Effector memory CD4-positive, alpha-beta T cell (primary cell): ENCODE measurements around the gene POC1B.

Experiments
- DNase-seq, 3 donors: peaks; one replicate each; pipeline ENCODE4 v3.0.0-alpha.2; 2020
- H3K27ac ChIP-seq: 2 replicates; pipeline ENCODE4 v1.7.0; 2013; ENCODE audit warnings: mild to moderate bottlenecking, low read length, moderate library complexity; ENCODE audit not compliant: insufficient read depth, poor library complexity, severe bottlenecking
- H3K27me3 ChIP-seq: replicated peaks from 2 replicates; pipeline ENCODE4 v1.7.0; 2013; ENCODE audit warnings: mild to moderate bottlenecking, low read length; ENCODE audit not compliant: insufficient read depth, control insufficient read depth, poor library complexity, severe bottlenecking
- H3K36me3 ChIP-seq: 2 replicates; pipeline ENCODE4 v1.7.0; 2013; ENCODE audit warnings: mild to moderate bottlenecking, low read length, moderate library complexity; ENCODE audit not compliant: control insufficient read depth, insufficient read depth
- H3K4me1 ChIP-seq: 2 replicates; pipeline ENCODE4 v1.7.0; 2013; ENCODE audit warnings: low read length, mild to moderate bottlenecking; ENCODE audit not compliant: control insufficient read depth, insufficient read depth, poor library complexity, severe bottlenecking
- H3K4me3 ChIP-seq: 2 replicates; pipeline ENCODE4 v1.7.0; 2013; ENCODE audit warnings: low read length, low read depth, mild to moderate bottlenecking; ENCODE audit not compliant: insufficient read depth, poor library complexity, severe bottlenecking
- H3K9me3 ChIP-seq: 2 replicates; pipeline ENCODE4 v1.7.0; 2013; ENCODE audit warnings: mild to moderate bottlenecking, low read length, moderate library complexity; ENCODE audit not compliant: control insufficient read depth

POC1B gene

GRCh38 chr12:89453121-89453978 is 72.5 kb downstream of the POC1B start:
- no peak for DNase-seq
- Histone ChIP-seq H3K4me1 (no peaks in the 10 kb centered on the region), H3K4me3 (no peak overlapping the region), H3K27me3 (no peaks in the 10 kb centered on the region), H3K36me3 (no peaks in the 10 kb centered on the region), H3K9me3 (no peaks in the 10 kb centered on the region), H3K27ac (no peak overlapping the region)

GRCh38 chr12:89451841-89452251 is 74.0 kb downstream of the POC1B start:
- H3K4me3 ChIP-seq: no peak overlapping the region
- no peak for DNase-seq

GRCh38 chr12:89450907-89451306 is 74.9 kb downstream of the POC1B start:
- no peak overlapping the region for H3K4me3 ChIP-seq
- no peaks in the 10 kb centered on the region for H3K27me3 ChIP-seq
- H3K27ac ChIP-seq: no peak overlapping the region
- DNase-seq: no peak
- H3K9me3 ChIP-seq: no peaks in the 10 kb centered on the region
- H3K36me3 ChIP-seq: no peaks in the 10 kb centered on the region
- H3K4me1 ChIP-seq: no peaks in the 10 kb centered on the region

More at GRCh38 chr12:89451841-89452251, 74.0 kb downstream of the POC1B start:
- H3K9me3 ChIP-seq: no peaks in the 10 kb centered on the region
- no peaks in the 10 kb centered on the region for H3K36me3 ChIP-seq
- no peaks in the 10 kb centered on the region for H3K27me3 ChIP-seq
- H3K4me1 ChIP-seq: no peaks in the 10 kb centered on the region
- H3K27ac ChIP-seq: no peak overlapping the region

DNA sequence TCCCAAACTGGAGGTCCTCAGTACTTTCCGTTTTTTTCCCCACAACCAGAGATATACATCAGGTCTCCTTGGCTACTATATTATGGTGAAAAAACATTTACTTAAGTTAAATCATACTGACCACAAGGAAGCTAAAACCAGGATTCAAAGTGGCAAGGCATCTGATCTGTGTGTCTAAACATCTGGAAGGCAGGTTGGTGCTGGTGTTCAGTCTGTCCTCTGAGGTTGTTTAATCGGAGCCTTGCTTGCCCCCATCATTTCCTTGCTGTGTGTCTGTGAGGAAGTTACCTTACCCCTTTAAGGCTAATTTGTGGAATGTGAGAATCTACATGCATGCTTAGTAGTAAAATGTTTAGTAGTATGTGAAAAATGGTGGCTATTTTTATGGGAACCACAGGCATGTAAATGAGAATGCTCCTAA is 76.9 kb downstream of the POC1B start:
- Histone ChIP-seq H3K27ac (no peak overlapping the region), H3K27me3 (no peaks in the 10 kb centered on the region), H3K36me3 (no peaks in the 10 kb centered on the region), H3K4me3 (no peak overlapping the region), H3K9me3 (no peaks in the 10 kb centered on the region), H3K4me1 (no peaks in the 10 kb centered on the region)
- no peak for DNase-seq

- H3K36me3 ChIP-seq: no peaks in the 10 kb centered on the region
- H3K4me3 ChIP-seq: no peak overlapping the region
- no peaks in the 10 kb centered on the region for H3K4me1 ChIP-seq
- no peak for DNase-seq
- H3K9me3 ChIP-seq: no peaks in the 10 kb centered on the region
- no peak overlapping the region for H3K27ac ChIP-seq
- H3K27me3 ChIP-seq: no peaks in the 10 kb centered on the region
Measured at GRCh38 chr12:89448526-89448925, 77.3 kb downstream of the POC1B start.

GRCh38 chr12:89439941-89440340 is 85.9 kb downstream of the POC1B start:
- no peaks in the 10 kb centered on the region for H3K36me3 ChIP-seq
- no peaks in the 10 kb centered on the region for H3K9me3 ChIP-seq
- no peaks in the 10 kb centered on the region for H3K27me3 ChIP-seq
- no peak overlapping the region for H3K27ac ChIP-seq
- no peak overlapping the region for H3K4me3 ChIP-seq
- H3K4me1 ChIP-seq: no peaks in the 10 kb centered on the region
- DNase-seq: no peak

DNA sequence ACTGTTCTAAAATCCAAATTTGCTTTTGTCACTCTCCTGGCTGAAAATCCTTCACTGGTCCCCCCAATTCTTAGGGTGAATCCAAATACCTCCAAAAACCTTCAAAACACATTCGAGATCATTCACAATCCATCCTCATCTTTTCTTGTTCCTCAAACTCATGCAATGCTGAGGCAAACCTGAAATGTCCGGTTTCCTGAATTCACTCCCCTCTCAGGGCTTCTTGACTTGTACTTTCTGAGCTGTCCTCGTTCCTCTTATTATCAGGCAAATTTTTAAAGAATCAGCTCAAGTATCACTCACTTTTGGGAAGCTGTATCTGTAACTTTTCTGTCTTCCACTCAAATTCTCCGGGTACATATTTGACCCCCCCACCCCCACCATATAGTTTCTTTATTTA is 88.6 kb downstream of the POC1B start:
- Histone ChIP-seq H3K36me3 (no peaks in the 10 kb centered on the region), H3K9me3 (no peaks in the 10 kb centered on the region), H3K4me3 (no peak overlapping the region), H3K27me3 (no peaks in the 10 kb centered on the region), H3K4me1 (no peaks in the 10 kb centered on the region), H3K27ac (no peak overlapping the region)
- no peak for DNase-seq

DNA sequence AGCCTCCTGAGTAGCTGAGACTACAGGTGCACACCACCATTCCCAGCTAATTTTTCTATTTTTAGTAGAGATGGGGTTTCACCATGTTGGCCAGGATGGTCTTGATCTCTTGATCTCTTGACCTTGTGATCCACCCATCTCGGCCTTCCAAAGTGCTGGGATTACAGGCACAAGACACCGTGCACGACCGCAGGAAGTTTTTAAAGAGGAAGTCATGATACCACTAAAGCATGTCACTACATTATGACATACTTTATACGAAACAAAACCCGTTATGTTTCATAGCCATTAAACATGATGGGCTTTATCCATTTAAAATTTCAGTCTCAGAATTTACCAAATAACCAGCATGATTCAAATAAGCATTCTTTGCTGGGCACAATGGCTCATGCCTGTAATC is 89.8 kb downstream of the POC1B start:
- no peak overlapping the region for H3K27ac ChIP-seq
- H3K27me3 ChIP-seq: no peaks in the 10 kb centered on the region
- H3K36me3 ChIP-seq: no peaks in the 10 kb centered on the region
- DNase-seq: no peak
- H3K4me3 ChIP-seq: no peak overlapping the region
- H3K9me3 ChIP-seq: no peaks in the 10 kb centered on the region
- no peaks in the 10 kb centered on the region for H3K4me1 ChIP-seq

DNA sequence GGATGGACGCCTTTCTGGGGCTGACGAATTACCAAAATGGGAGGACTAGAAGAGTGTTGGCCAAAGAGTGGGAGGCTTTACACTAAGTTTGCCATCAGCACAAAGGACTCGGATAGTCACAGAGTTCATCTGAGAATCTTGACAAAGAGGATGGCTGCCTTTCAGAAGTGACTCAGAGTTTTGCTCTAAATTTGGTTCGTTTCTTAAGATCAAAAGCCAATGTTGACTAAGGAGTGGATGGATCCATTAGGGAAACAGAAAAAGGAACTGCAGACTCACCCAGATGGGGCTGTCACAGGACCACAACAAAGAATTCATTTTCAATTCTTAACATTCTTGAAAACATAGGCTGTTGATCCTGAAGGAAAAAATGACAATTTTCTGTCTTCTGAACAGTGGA is 92.2 kb downstream of the POC1B start:
- no peaks in the 10 kb centered on the region for H3K4me1 ChIP-seq
- H3K9me3 ChIP-seq: no peaks in the 10 kb centered on the region
- no peak overlapping the region for H3K4me3 ChIP-seq
- no peak for DNase-seq
- no peaks in the 10 kb centered on the region for H3K27me3 ChIP-seq
- no peaks in the 10 kb centered on the region for H3K36me3 ChIP-seq
- H3K27ac ChIP-seq: no peak overlapping the region

DNA sequence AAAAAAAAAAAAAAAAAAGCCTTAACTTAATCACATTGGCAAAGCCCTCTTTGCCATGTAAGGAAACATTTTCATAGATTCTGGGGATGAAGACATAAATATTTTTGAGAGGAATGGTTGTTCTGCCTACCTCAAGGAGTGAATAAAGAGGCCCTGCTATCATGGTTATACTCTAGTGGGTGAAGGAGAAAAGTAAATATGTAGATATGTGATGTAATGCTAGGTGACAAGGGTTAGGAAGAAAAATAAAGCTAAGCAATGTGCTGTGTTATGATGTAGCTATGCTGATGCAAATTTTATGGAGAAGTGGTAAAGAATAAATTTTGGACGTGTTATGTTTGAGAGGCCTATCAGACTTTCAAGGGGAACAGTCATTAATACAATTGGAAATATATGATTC is 93.5 kb downstream of the POC1B start:
- DNase-seq: no peak
- Histone ChIP-seq H3K4me1 (no peaks in the 10 kb centered on the region), H3K9me3 (no peaks in the 10 kb centered on the region), H3K27ac (no peak overlapping the region), H3K36me3 (no peaks in the 10 kb centered on the region), H3K27me3 (no peaks in the 10 kb centered on the region), H3K4me3 (no peak overlapping the region)
